ENCODE results near the gene ETHE1. TPM values are rescaled to one million over a fixed set of nuclear protein-coding genes. Genes with fewer than 3 reads are reported as not detected.
"Not testable (repeated sequence)": the region's sequence is repeated elsewhere in the genome, so short reads cannot be mapped to it uniquely, and the experiment has no call there.

ETHE1 gene
- total and polyA plus RNA-seq, 4 donors, result 30.4 to 45.1 (median 34.5) TPM

GRCh38 chr19:43512399-43512798 is 14.6 kb downstream of the ETHE1 start:
- H3K36me3 ChIP-seq (ENCODE audit: control insufficient read depth in 4 of 4, insufficient read depth in 3 of 4, low read depth in 1 of 4, low read length in 3 of 4), result peaks cover 0 to 15% (median 14%) of the 10 kb centered on the region in 4 donors
- H3K4me3 ChIP-seq (ENCODE audit: low read depth in 1 of 3, low read length in 3 of 3); H3K27me3 ChIP-seq (ENCODE audit: control insufficient read depth in 4 of 4, insufficient read depth in 4 of 4, low read length in 3 of 4): not testable (repeated sequence)

GRCh38 chr19:43511324-43511723 is 15.7 kb downstream of the ETHE1 start:
- no peak for TF ChIP-seq NR2F2 (IDR thresholded peaks at IDR 0.05)
- TF ChIP-seq FOXA1 (IDR thresholded peaks at IDR 0.05), result no peak
- TF ChIP-seq JUND (IDR thresholded peaks at IDR 0.05), result no peak
- no peak for TF ChIP-seq FOXA2 (IDR thresholded peaks at IDR 0.05)
- TF ChIP-seq TAF1 (conservative IDR thresholded peaks at IDR 0.05), result no peak
- TF ChIP-seq RXRA (IDR thresholded peaks at IDR 0.05), result no peak
- no peak for TF ChIP-seq SP1 (IDR thresholded peaks at IDR 0.05)
- TF ChIP-seq ZBTB33 (IDR thresholded peaks at IDR 0.05), result no peak
- DNase-seq (ENCODE audit: low spot score), result no peak
- peaks cover 0 to 3% (median 1%) of the 10 kb centered on the region in 4 donors for H3K4me1 ChIP-seq (ENCODE audit: control insufficient read depth in 4 of 4, insufficient read depth in 4 of 4, low read length in 3 of 4)
- peaks cover 0 to 14% (median 13%) of the 10 kb centered on the region in 4 donors for H3K36me3 ChIP-seq (ENCODE audit: control insufficient read depth in 4 of 4, insufficient read depth in 3 of 4, low read depth in 1 of 4, low read length in 3 of 4)
- H3K9me3 ChIP-seq (ENCODE audit: control insufficient read depth in 4 of 4, low read length in 3 of 4), result no peaks in the 10 kb centered on the region
- H3K4me3 ChIP-seq (ENCODE audit: low read depth in 1 of 3, low read length in 3 of 3), result no peak overlapping the region
- H3K27ac ChIP-seq (ENCODE audit: low read depth in 1 of 2, low read length in 2 of 2), result no peak overlapping the region
- no peak overlapping the region for H3K9ac ChIP-seq (ENCODE audit: low read depth in 1 of 2, low read length in 2 of 2)
- WGBS, result 92% methylated on average over 5 of the region's 5 CpGs
- H3K27me3 ChIP-seq (ENCODE audit: control insufficient read depth in 4 of 4, insufficient read depth in 4 of 4, low read length in 3 of 4), result no peaks in the 10 kb centered on the region

More at GRCh38 chr19:43512399-43512798, 14.6 kb downstream of the ETHE1 start:
- not testable (repeated sequence) for H3K9ac ChIP-seq (ENCODE audit: low read depth in 1 of 2, low read length in 2 of 2); H3K27ac ChIP-seq (ENCODE audit: low read depth in 1 of 2, low read length in 2 of 2); DNase-seq (ENCODE audit: low spot score); H3K9me3 ChIP-seq (ENCODE audit: control insufficient read depth in 4 of 4, low read length in 3 of 4); H3K4me1 ChIP-seq (ENCODE audit: control insufficient read depth in 4 of 4, insufficient read depth in 4 of 4, low read length in 3 of 4)
- peak; percentile 13 for TF ChIP-seq SP1 (IDR thresholded peaks at IDR 0.05)
- peak; percentile 4 to 44 for TF ChIP-seq HNF4A (conservative IDR thresholded peaks at IDR 0.05)

GRCh38 chr19:43510713-43511112 is 16.3 kb downstream of the ETHE1 start:
- no peak overlapping the region for H3K27ac ChIP-seq (ENCODE audit: low read depth in 1 of 2, low read length in 2 of 2)
- 98% methylated on average over 9 of the region's 9 CpGs for WGBS
- DNase-seq (ENCODE audit: low spot score), result no peak
- no peak overlapping the region for H3K9ac ChIP-seq (ENCODE audit: low read depth in 1 of 2, low read length in 2 of 2)
- H3K27me3 ChIP-seq (ENCODE audit: control insufficient read depth in 4 of 4, insufficient read depth in 4 of 4, low read length in 3 of 4), result no peaks in the 10 kb centered on the region
- H3K9me3 ChIP-seq (ENCODE audit: control insufficient read depth in 4 of 4, low read length in 3 of 4), result no peaks in the 10 kb centered on the region
- H3K36me3 ChIP-seq (ENCODE audit: control insufficient read depth in 4 of 4, insufficient read depth in 3 of 4, low read depth in 1 of 4, low read length in 3 of 4), result peaks cover 0 to 14% (median 13%) of the 10 kb centered on the region in 4 donors
- TF ChIP-seq SP1 (IDR thresholded peaks at IDR 0.05) (no peak), ATF3 (IDR thresholded peaks at IDR 0.05) (no peak), JUND (IDR thresholded peaks at IDR 0.05) (no peak), NR2F2 (IDR thresholded peaks at IDR 0.05) (no peak), ZBTB33 (IDR thresholded peaks at IDR 0.05) (no peak), CTCF (IDR thresholded peaks at IDR 0.05; ENCODE audit: low read depth, low read length, missing input control) (no peak), RXRA (IDR thresholded peaks at IDR 0.05) (no peak), HNF4A (conservative IDR thresholded peaks at IDR 0.05) (no peak), EGR1 (IDR thresholded peaks at IDR 0.05; ENCODE audit: low read depth in 2 of 2) (no peak), YY1 (IDR thresholded peaks at IDR 0.05) (no peak), RAD21 (IDR thresholded peaks at IDR 0.05) (no peak), HNF4G (IDR thresholded peaks at IDR 0.05) (no peak), REST (IDR thresholded peaks at IDR 0.05) (no peak), TAF1 (conservative IDR thresholded peaks at IDR 0.05) (no peak), GABPA (IDR thresholded peaks at IDR 0.05 in 1 of 2, conservative IDR thresholded peaks at IDR 0.05 in 1 of 2) (no peak), FOXA2 (IDR thresholded peaks at IDR 0.05) (no peak)
- H3K4me3 ChIP-seq (ENCODE audit: low read depth in 1 of 3, low read length in 3 of 3), result no peak overlapping the region
- H3K4me1 ChIP-seq (ENCODE audit: control insufficient read depth in 4 of 4, insufficient read depth in 4 of 4, low read length in 3 of 4), result peaks cover 0 to 3% (median 1%) of the 10 kb centered on the region in 4 donors

Measured in liver (tissue), 9 donors.